Uterus (tissue), 2 donors: ENCODE measurements around the gene TRIM44.

ENCODE experiments used
- CTCF ChIP-seq, 4 experiments: fragments of 200-600 bp in 2 of 4; fragments of 450-650 bp in 2 of 4; sonication (generic) in 2 of 4; IDR thresholded peaks; one replicate each; pipeline ENCODE4 v1.5.1; 2016 to 2019; ENCODE audit warnings: antibody characterized with exemption in 4 of 4, mild to moderate bottlenecking in 2 of 4, moderate library complexity in 1 of 4
- POLR2A ChIP-seq, 2 donors: fragments of 450-650 bp; IDR thresholded peaks; one replicate each; pipeline ENCODE4 v1.6.1; 2016; ENCODE audit warnings: antibody characterized with exemption in 2 of 2, mild to moderate bottlenecking in 1 of 2, moderate library complexity in 1 of 2

GRCh38 chr11:35635933-35636332, 26.6 kb upstream of the TRIM44 start:
- TF ChIP-seq CTCF (IDR thresholded peaks at IDR 0.05) (no peak), POLR2A (IDR thresholded peaks at IDR 0.05) (no peak)
